Naive B cell (primary cell): Measurements from ENCODE around the gene PRKG1. TPM values are rescaled to one million over a fixed set of nuclear protein-coding genes. Genes with fewer than 3 reads are reported as not detected.
"Not testable (repeated sequence)": the region's sequence is repeated elsewhere in the genome, so short reads cannot be mapped to it uniquely, and the experiment has no call there.

ENCODE experiments used
- ATAC-seq, 2 donors: fragments of 150-1000 bp; cut with Tn5 transposase; 2 replicates each; pipeline ENCODE4 v1.10.0; 2021; ENCODE audit warnings: low read depth in 2 of 2, mild to moderate bottlenecking in 2 of 2, moderate library complexity in 2 of 2
- DNase-seq: peaks from one replicate; pipeline ENCODE4 v3.0.0; 2022
- H3K27ac Mint-ChIP-seq, 6 donors: one replicate each; pipeline ENCODE4 v1.8.0; 2020 to 2022; ENCODE audit warnings: mild to moderate bottlenecking in 6 of 6, mixed read lengths in 6 of 6, moderate library complexity in 5 of 6, inconsistent platforms in 2 of 6
- H3K27me3 Mint-ChIP-seq, 3 donors: one replicate each; pipeline ENCODE4 v1.8.0; 2021 to 2022; ENCODE audit warnings: mixed read lengths in 3 of 3, mild to moderate bottlenecking in 1 of 3
- H3K36me3 Mint-ChIP-seq, 2 donors: one replicate each; pipeline ENCODE4 v1.8.0; 2020 to 2022; ENCODE audit warnings: mixed read lengths in 2 of 2, inconsistent platforms in 1 of 2, mild to moderate bottlenecking in 1 of 2
- H3K4me1 Mint-ChIP-seq, 3 donors: one replicate each; pipeline ENCODE4 v1.8.0; 2020 to 2022; ENCODE audit warnings: mixed read lengths in 3 of 3, inconsistent platforms in 1 of 3, mild to moderate bottlenecking in 1 of 3, moderate library complexity in 1 of 3
- H3K4me3 Mint-ChIP-seq, 8 donors: one replicate each; pipeline ENCODE4 v1.8.0; 2020 to 2022; ENCODE audit warnings: mild to moderate bottlenecking in 8 of 8, mixed read lengths in 8 of 8, moderate library complexity in 8 of 8, inconsistent platforms in 2 of 8
- H3K9me3 Mint-ChIP-seq, 7 donors: one replicate each; pipeline ENCODE4 v1.8.0; 2020 to 2022; ENCODE audit warnings: mixed read lengths in 7 of 7, mild to moderate bottlenecking in 5 of 7, inconsistent platforms in 2 of 7, moderate library complexity in 1 of 7
- polyA plus RNA-seq, 6 donors: library from polyadenylated mRNA; unstranded; fragments of 300-500 nt; fragmentation: Illumina TruSeq; gene quantifications; one replicate each; pipeline ENCODE4 v1.2.3, GENCODE V29; 2021; ENCODE audit warnings: low read depth in 6 of 6

PRKG1 gene
- polyA plus RNA-seq, 6 donors from 2014 or later, result 0.21 TPM; not detected in 5

- H3K9me3 Mint-ChIP-seq, result no peaks in the 10 kb centered on the region
- H3K27me3 Mint-ChIP-seq, result no peaks in the 10 kb centered on the region
- DNase-seq (no peak), ATAC-seq (no peak)
- no peak overlapping the region for H3K4me3 Mint-ChIP-seq
- no peak overlapping the region for H3K27ac Mint-ChIP-seq
- H3K36me3 Mint-ChIP-seq, result no peaks in the 10 kb centered on the region
- H3K4me1 Mint-ChIP-seq, result no peaks in the 10 kb centered on the region
These were observed 104.3 kb downstream of the PRKG1 start for GRCh38 chr10:51178634-51179033.

GRCh38 chr10:51180141-51180540, 105.9 kb downstream of the PRKG1 start:
- H3K9me3 Mint-ChIP-seq, result no peaks in the 10 kb centered on the region
- H3K36me3 Mint-ChIP-seq, result no peaks in the 10 kb centered on the region
- H3K27me3 Mint-ChIP-seq, result no peaks in the 10 kb centered on the region
- DNase-seq (no peak), ATAC-seq (no peak)
- H3K27ac Mint-ChIP-seq, result peak overlapping the region in 1 of 6 donors; percentile 29
- no peak overlapping the region for H3K4me3 Mint-ChIP-seq
- no peaks in the 10 kb centered on the region for H3K4me1 Mint-ChIP-seq

GRCh38 chr10:51183783-51184182, 109.5 kb downstream of the PRKG1 start:
- no peaks in the 10 kb centered on the region for H3K9me3 Mint-ChIP-seq
- H3K36me3 Mint-ChIP-seq, result no peaks in the 10 kb centered on the region
- H3K4me1 Mint-ChIP-seq, result no peaks in the 10 kb centered on the region
- ATAC-seq (no peak), DNase-seq (no peak)
- no peak overlapping the region for H3K27ac Mint-ChIP-seq
- H3K27me3 Mint-ChIP-seq, result no peaks in the 10 kb centered on the region
- H3K4me3 Mint-ChIP-seq, result no peak overlapping the region

DNA sequence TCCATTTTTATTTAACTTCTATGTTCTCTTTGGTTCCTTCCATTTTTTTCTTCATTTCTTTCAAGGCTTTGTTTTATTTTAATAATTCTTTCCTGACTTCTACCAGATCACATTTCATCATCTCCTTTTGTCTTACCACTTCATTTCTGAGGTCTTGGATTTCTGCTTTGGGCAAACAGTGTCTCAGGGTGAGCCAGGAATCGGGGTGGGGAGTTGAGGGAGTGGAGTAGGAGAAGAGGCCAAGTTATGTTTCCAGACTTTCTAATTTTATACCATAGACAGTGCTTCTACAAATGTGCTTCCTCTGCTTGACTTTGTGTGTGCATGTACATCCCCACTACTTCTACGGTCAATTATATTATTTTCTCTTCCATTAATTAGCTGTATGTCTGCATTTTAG, 112.1 kb downstream of the PRKG1 start:
- Mint-ChIP-seq H3K27me3 (no peaks in the 10 kb centered on the region), H3K9me3 (no peaks in the 10 kb centered on the region), H3K4me3 (no peak overlapping the region), H3K27ac (no peak overlapping the region), H3K4me1 (no peaks in the 10 kb centered on the region), H3K36me3 (no peaks in the 10 kb centered on the region)
- DNase-seq (no peak), ATAC-seq (no peak)

- ATAC-seq, result no peak
- H3K4me3 Mint-ChIP-seq, result no peak overlapping the region
- DNase-seq, result no peak
- no peaks in the 10 kb centered on the region for H3K9me3 Mint-ChIP-seq
- H3K36me3 Mint-ChIP-seq, result no peaks in the 10 kb centered on the region
- no peaks in the 10 kb centered on the region for H3K27me3 Mint-ChIP-seq
- no peak overlapping the region for H3K27ac Mint-ChIP-seq
- H3K4me1 Mint-ChIP-seq, result no peaks in the 10 kb centered on the region
These were observed 113.7 kb downstream of the PRKG1 start for GRCh38 chr10:51188008-51188407.

GRCh38 chr10:51188866-51189265, 114.6 kb downstream of the PRKG1 start:
- Mint-ChIP-seq H3K4me1 (no peaks in the 10 kb centered on the region), H3K36me3 (no peaks in the 10 kb centered on the region), H3K4me3 (no peak overlapping the region), H3K27ac (no peak overlapping the region), H3K9me3 (no peaks in the 10 kb centered on the region), H3K27me3 (no peaks in the 10 kb centered on the region)
- DNase-seq (no peak), ATAC-seq (no peak)

- Mint-ChIP-seq H3K9me3 (no peaks in the 10 kb centered on the region), H3K4me1 (no peaks in the 10 kb centered on the region), H3K36me3 (no peaks in the 10 kb centered on the region), H3K4me3 (no peak overlapping the region), H3K27me3 (no peaks in the 10 kb centered on the region), H3K27ac (no peak overlapping the region)
- ATAC-seq, result no peak
- no peak for DNase-seq
These were observed 122.4 kb downstream of the PRKG1 start for GRCh38 chr10:51196508-51197175.

DNA sequence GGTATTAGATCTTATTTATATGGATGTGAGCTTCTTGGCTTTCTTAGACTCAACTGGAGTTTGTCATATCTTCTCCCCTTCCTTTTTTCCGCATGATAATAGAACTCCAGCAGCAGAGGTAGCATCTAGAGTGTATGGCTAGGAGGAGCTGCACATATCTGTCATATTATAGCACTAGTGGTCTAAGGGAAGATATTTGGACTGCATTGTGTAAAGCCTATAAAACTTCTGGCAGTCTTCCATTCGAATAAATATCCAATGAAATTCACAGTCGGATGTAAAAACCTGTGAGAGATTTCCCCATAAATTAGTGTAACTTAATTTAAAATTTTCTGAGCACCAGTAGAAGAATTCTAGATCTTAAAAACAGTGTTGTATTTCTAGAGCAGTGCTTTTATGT, 123.9 kb downstream of the PRKG1 start:
- Mint-ChIP-seq H3K27ac (no peak overlapping the region), H3K9me3 (no peaks in the 10 kb centered on the region), H3K27me3 (peaks cover 0 to 3% (median 0%) of the 10 kb centered on the region in 3 donors), H3K4me1 (no peaks in the 10 kb centered on the region), H3K36me3 (no peaks in the 10 kb centered on the region), H3K4me3 (no peak overlapping the region)
- DNase-seq (no peak), ATAC-seq (no peak)

DNA sequence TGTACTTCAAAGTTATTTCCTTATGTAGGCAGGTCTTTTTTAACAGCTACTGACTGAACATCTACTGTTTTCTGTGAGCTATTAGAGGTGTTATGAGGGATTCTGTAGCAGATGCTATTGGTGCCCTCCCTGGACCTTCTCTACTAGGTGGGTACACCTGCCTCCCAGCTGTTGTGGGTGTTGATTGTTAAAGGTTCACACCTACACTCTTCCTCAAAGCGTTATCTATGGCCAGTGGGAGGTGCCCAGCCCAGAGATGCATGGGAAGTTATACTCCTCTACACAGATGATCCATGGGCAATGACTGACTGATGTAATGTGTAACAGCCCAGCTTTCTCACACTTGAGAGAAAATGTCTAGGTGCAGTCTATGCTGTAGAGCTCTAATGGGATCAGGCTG, 127.7 kb downstream of the PRKG1 start:
- no peak for DNase-seq
- Mint-ChIP-seq H3K4me3 (no peak overlapping the region), H3K27me3 (peaks cover 0 to 3% (median 0%) of the 10 kb centered on the region in 3 donors), H3K4me1 (no peaks in the 10 kb centered on the region), H3K9me3 (no peaks in the 10 kb centered on the region), H3K27ac (no peak overlapping the region), H3K36me3 (no peaks in the 10 kb centered on the region)
- no peak for ATAC-seq

- H3K27ac Mint-ChIP-seq, result no peak overlapping the region
- H3K36me3 Mint-ChIP-seq, result no peaks in the 10 kb centered on the region
- no peaks in the 10 kb centered on the region for H3K9me3 Mint-ChIP-seq
- H3K27me3 Mint-ChIP-seq, result peaks cover 0 to 3% (median 0%) of the 10 kb centered on the region in 3 donors
- DNase-seq (no peak), ATAC-seq (no peak)
- no peak overlapping the region for H3K4me3 Mint-ChIP-seq
- no peaks in the 10 kb centered on the region for H3K4me1 Mint-ChIP-seq
These were observed 129.1 kb downstream of the PRKG1 start for GRCh38 chr10:51203359-51203758.

- ATAC-seq, result no peak
- Mint-ChIP-seq H3K4me3 (no peak overlapping the region), H3K27ac (no peak overlapping the region), H3K36me3 (no peaks in the 10 kb centered on the region), H3K9me3 (no peaks in the 10 kb centered on the region), H3K4me1 (no peaks in the 10 kb centered on the region), H3K27me3 (peaks cover 0 to 3% (median 0%) of the 10 kb centered on the region in 3 donors)
- no peak for DNase-seq
These were observed 129.8 kb downstream of the PRKG1 start for GRCh38 chr10:51204066-51204465.

DNA sequence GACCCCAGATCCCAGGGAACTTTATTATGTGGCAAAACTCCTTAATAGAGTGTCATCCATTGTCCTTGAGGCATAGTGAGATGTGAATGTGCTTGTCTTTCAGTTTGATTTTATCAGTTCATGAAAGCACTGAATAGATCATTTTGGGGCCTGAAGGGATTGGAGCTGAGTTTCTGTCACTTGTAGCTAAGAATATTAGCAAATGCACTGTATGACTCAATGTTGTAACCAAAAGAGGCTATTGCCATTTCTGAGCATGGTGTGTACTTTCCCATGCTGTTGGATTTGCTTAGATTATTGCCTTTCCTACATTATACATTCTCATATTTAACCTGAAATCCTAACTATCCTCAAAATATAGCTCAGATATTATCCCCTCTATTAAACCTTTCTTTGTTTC, 130.4 kb downstream of the PRKG1 start:
- H3K27ac Mint-ChIP-seq, result no peak overlapping the region
- H3K36me3 Mint-ChIP-seq, result no peaks in the 10 kb centered on the region
- H3K4me3 Mint-ChIP-seq, result no peak overlapping the region
- no peaks in the 10 kb centered on the region for H3K4me1 Mint-ChIP-seq
- H3K27me3 Mint-ChIP-seq, result peaks cover 0 to 3% (median 0%) of the 10 kb centered on the region in 3 donors
- no peak for ATAC-seq
- H3K9me3 Mint-ChIP-seq, result no peaks in the 10 kb centered on the region
- DNase-seq, result no peak

DNA sequence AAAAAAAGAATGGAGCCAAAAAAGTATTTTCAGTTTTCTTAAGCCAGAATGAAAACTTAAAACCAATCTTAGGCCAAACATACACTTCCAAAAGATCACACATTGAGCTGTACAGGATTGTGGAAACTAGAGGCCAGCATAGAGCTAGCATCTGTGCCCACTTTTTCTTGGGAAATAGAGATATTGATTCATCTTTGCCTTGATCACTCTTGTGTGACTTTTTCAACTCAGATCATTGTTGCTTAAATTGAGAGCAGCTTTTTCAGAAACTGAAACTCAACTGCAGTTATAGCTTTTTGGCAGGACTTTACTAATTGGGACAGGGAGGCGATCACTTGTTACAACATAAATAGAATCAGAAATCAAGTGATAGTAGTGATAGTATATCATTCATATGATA, 132.2 kb downstream of the PRKG1 start:
- Mint-ChIP-seq H3K27ac (no peak overlapping the region), H3K36me3 (no peaks in the 10 kb centered on the region), H3K4me3 (no peak overlapping the region), H3K9me3 (peaks cover 0 to 2% (median 0%) of the 10 kb centered on the region in 7 donors), H3K4me1 (no peaks in the 10 kb centered on the region), H3K27me3 (peaks cover 0 to 3% (median 0%) of the 10 kb centered on the region in 3 donors)
- DNase-seq (no peak), ATAC-seq (no peak)

GRCh38 chr10:51212937-51213336, 138.7 kb downstream of the PRKG1 start:
- not testable (repeated sequence) for H3K27ac Mint-ChIP-seq

More at GRCh38 chr10:51212937-51213336, 138.7 kb downstream of the PRKG1 start:
- H3K4me1 Mint-ChIP-seq, H3K36me3 Mint-ChIP-seq, H3K27me3 Mint-ChIP-seq, H3K9me3 Mint-ChIP-seq, H3K4me3 Mint-ChIP-seq, DNase-seq, ATAC-seq: not testable (repeated sequence)
